ENCODE results near the gene PNPLA7. TPM values are rescaled to one million over a fixed set of nuclear protein-coding genes. Genes with fewer than 3 reads are reported as not detected.

PNPLA7 gene
- total and polyA plus RNA-seq, 2 of the 13 experiments (the other 11 are each of a cell fraction or from before 2014, with no cell fraction given) = 0.42 to 1.5 TPM

DNA sequence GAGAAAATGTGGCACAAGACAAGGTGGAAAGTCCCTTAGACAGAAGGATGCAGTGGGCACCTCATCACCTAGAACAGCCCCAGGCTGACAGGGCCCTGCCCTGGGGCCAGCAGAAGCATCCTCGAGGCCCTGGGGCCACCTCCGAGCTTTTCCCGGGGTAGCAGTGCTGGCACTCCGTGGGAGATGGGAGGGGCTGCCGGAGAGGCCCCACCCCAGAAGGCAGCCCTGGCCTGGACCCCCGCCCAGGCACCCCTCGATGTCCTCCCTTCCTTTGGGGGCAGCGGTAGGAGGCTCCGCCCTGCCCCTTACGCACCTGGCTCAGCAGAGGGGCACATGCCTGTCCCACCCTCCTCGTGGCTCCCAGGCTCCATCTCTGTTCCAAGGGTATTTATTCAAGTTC, 73.3 kb downstream of the PNPLA7 start:
- Histone ChIP-seq H2AFZ (ENCODE audit: low read length) (no peak overlapping the region), H3K4me3 (replicated peaks in 1 of 3; ENCODE audit: insufficient read depth in 1 of 3, low read depth in 2 of 3, low read length in 3 of 3) (no peak overlapping the region), H3K27me3 (ENCODE audit: control insufficient read depth in 1 of 2, insufficient read depth in 2 of 2, low read length in 2 of 2) (peaks cover 5 to 23% of the 10 kb centered on the region in 2 experiments; a peak in 2 of 5 replicates), H3K9me3 (ENCODE audit: low read length) (peaks cover 19% of the 10 kb centered on the region), H3K27ac (ENCODE audit: extremely low read length, insufficient read depth, low read length) (no peak overlapping the region), H4K20me1 (ENCODE audit: insufficient read depth, low read length) (no peaks in the 10 kb centered on the region), H3K9ac (ENCODE audit: insufficient read depth, low read depth, low read length) (no peak overlapping the region), H3K4me2 (ENCODE audit: low read depth, low read length) (no peak overlapping the region), H3K4me1 (ENCODE audit: insufficient read depth, low read length) (peaks cover 32% of the 10 kb centered on the region), H3K79me2 (ENCODE audit: insufficient read depth, low read length) (no peaks in the 10 kb centered on the region), H3K36me3 (replicated peaks in 1 of 2; ENCODE audit: control insufficient read depth in 1 of 2, insufficient read depth in 2 of 2, low read length in 2 of 2) (no peaks in the 10 kb centered on the region)
- TF ChIP-seq IRF2 (CRISPR knock-in tag; IDR thresholded peaks at IDR 0.05) (no peak), SPEN (CRISPR knock-in tag; IDR thresholded peaks at IDR 0.05; ENCODE audit: low read depth) (no peak), MIER3 (CRISPR knock-in tag; IDR thresholded peaks at IDR 0.05; ENCODE audit: borderline replicate concordance) (no peak), ZNF343 (CRISPR knock-in tag; IDR thresholded peaks at IDR 0.05) (no peak), ZNF205 (CRISPR knock-in tag; IDR thresholded peaks at IDR 0.05) (no peak), JUNB (CRISPR knock-in tag; IDR thresholded peaks at IDR 0.05; ENCODE audit: borderline replicate concordance) (no peak), ZNF577 (CRISPR knock-in tag; IDR thresholded peaks at IDR 0.05; ENCODE audit: borderline replicate concordance, low read depth) (no peak), SMC3 (IDR thresholded peaks at IDR 0.05; ENCODE audit: low read length) (no peak)
- TF ChIP-seq, protein P1, sequence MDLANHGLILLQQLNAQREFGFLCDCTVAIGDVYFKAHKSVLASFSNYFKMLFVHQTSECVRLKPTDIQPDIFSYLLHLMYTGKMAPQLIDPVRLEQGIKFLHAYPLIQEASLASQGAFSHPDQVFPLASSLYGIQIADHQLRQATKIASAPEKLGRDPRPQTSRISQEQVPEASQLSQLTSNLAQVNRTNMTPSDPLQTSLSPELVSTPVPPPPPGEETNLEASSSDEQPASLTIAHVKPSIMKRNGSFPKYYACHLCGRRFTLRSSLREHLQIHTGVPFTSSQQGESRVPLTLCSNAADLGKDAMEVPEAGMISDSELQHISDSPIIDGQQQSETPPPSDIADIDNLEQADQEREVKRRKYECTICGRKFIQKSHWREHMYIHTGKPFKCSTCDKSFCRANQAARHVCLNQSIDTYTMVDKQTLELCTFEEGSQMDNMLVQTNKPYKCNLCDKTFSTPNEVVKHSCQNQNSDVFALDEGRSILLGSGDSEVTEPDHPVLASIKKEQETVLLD (CRISPR knock-in tag; IDR thresholded peaks at IDR 0.05; ENCODE audit: low read depth) = no peak
- TF ChIP-seq, protein P2, sequence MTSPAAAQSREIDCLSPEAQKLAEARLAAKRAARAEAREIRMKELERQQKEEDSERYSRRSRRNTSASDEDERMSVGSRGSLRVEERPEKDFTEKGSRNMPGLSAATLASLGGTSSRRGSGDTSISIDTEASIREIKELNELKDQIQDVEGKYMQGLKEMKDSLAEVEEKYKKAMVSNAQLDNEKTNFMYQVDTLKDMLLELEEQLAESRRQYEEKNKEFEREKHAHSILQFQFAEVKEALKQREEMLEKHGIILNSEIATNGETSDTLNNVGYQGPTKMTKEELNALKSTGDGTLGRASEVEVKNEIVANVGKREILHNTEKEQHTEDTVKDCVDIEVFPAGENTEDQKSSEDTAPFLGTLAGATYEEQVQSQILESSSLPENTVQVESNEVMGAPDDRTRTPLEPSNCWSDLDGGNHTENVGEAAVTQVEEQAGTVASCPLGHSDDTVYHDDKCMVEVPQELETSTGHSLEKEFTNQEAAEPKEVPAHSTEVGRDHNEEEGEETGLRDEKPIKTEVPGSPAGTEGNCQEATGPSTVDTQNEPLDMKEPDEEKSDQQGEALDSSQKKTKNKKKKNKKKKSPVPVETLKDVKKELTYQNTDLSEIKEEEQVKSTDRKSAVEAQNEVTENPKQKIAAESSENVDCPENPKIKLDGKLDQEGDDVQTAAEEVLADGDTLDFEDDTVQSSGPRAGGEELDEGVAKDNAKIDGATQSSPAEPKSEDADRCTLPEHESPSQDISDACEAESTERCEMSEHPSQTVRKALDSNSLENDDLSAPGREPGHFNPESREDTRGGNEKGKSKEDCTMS (CRISPR knock-in tag; conservative IDR thresholded peaks at IDR 0.05) = no peak
- DNase-seq (ENCODE audit: low spot score) (no peak), ATAC-seq (no peak), FAIRE-seq (no peak)
- in situ Hi-C loops (cut with HindIII; ENCODE audit: extremely low pct_ligation_motif_present, low pct_unique_long_range_greater_than_20kb) (no loop called here), intact Hi-C loops (cut with micrococcal nuclease; ENCODE audit: unreplicated experiment) (no loop called here)
- ChIA-PET POLR2A (no interaction called here), CTCF (ENCODE audit: low intra/inter-chr PET ratio, low total read pairs) (no interaction called here)
- WGBS (ENCODE audit: low lambda C conversion rate) = no CpG with 5 or more reads among the region's 11 CpGs
- BruUV-seq (replicated peaks) = no TSS peak

Data from HepG2 (cell line).